Lower lobe of right lung (tissue), 2 donors: Measurements from ENCODE around the gene FBXW11. TPM values are rescaled to one million over a fixed set of nuclear protein-coding genes. Genes with fewer than 3 reads are reported as not detected.

ENCODE experiments used
- ATAC-seq, 2 donors: fragments of 200-7000 bp; cut with Tn5 transposase; one replicate each; pipeline ENCODE4 v1.9.1; 2020 to 2022; ENCODE audit warnings: mild to moderate bottlenecking in 2 of 2, moderate library complexity in 2 of 2
- DNase-seq: peaks from one replicate; pipeline ENCODE4 v3.0.0-alpha.2; 2020
- H3K27ac ChIP-seq: fragments of 200-600 bp; one replicate; pipeline ENCODE4 v1.8.0; 2022
- H3K27me3 ChIP-seq: fragments of 200-600 bp; one replicate; pipeline ENCODE4 v1.8.0; 2022; ENCODE audit warnings: low read depth
- H3K36me3 ChIP-seq: fragments of 200-600 bp; one replicate; pipeline ENCODE4 v1.8.0; 2022; ENCODE audit warnings: mild to moderate bottlenecking
- H3K4me1 ChIP-seq: fragments of 200-600 bp; one replicate; pipeline ENCODE4 v1.8.0; 2022
- H3K4me3 ChIP-seq: fragments of 200-600 bp; one replicate; pipeline ENCODE4 v1.8.0; 2022; ENCODE audit warnings: mild to moderate bottlenecking
- H3K9me3 ChIP-seq: fragments of 200-600 bp; one replicate; pipeline ENCODE4 v1.8.0; 2022
- intact Hi-C: fragments of 100-400 bp; cut with DNase I; formaldehyde crosslinking; loops from one replicate; pipeline ENCODE4 v1.11.0; 2022
- total RNA-seq: library from RNA; stranded (reverse); fragmentation: NEBNext Ultra II Directional; extraction: Animal tissue kit (Norgen Biotek cat#: 25700); gene quantifications from one replicate; pipeline ENCODE4 v1.2.1, GENCODE V29; 2021
- TF ChIP-seq, protein P1 (sequence below): fragments of 200-600 bp; IDR thresholded peaks from one replicate; pipeline ENCODE4 v1.8.0; 2022; ENCODE audit warnings: antibody characterized with exemption, mild to moderate bottlenecking
- donor health status: DM: no; HTN: yes; CAD: no; lungs with severe emphysema.

The FBXW11 gene
- total RNA-seq, 1 donor from 2014 or later = 52.8 TPM

DNA sequence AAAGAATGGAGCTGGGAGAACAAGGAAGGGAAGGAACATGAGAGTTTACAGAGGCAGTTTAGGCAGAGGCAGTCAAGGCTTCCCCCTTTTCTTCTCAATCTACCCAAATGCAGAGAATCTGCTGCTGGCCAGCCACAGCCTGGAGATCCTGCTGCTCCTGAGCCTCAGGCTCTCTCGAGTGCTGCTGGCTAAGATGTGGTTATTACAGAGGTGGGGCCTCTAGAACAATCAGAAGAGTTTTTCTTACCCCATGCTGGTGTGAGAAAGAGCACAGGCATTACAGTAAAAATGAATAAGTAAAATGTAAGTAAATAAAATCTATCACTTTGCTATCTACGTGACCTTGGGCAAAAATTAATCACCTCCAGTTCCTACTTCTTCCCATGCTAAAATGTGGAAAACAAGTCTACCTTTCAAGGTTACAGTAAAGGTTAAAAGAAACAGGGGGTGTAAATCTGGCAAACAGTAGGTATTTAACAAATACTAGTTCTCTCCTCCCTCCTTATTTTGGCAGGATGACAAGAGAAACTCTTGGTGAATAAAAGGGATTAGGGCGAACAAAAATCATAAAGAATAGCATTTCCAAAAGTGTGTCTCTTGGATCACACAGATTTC lies 31.1 kb downstream of the FBXW11 start:
- Histone ChIP-seq H3K27ac (no peak overlapping the region), H3K9me3 (peaks cover 15% of the 10 kb centered on the region), H3K36me3 (no peaks in the 10 kb centered on the region), H3K4me1 (peaks cover 14% of the 10 kb centered on the region), H3K4me3 (no peak overlapping the region), H3K27me3 (no peaks in the 10 kb centered on the region)
- TF ChIP-seq, protein P1, sequence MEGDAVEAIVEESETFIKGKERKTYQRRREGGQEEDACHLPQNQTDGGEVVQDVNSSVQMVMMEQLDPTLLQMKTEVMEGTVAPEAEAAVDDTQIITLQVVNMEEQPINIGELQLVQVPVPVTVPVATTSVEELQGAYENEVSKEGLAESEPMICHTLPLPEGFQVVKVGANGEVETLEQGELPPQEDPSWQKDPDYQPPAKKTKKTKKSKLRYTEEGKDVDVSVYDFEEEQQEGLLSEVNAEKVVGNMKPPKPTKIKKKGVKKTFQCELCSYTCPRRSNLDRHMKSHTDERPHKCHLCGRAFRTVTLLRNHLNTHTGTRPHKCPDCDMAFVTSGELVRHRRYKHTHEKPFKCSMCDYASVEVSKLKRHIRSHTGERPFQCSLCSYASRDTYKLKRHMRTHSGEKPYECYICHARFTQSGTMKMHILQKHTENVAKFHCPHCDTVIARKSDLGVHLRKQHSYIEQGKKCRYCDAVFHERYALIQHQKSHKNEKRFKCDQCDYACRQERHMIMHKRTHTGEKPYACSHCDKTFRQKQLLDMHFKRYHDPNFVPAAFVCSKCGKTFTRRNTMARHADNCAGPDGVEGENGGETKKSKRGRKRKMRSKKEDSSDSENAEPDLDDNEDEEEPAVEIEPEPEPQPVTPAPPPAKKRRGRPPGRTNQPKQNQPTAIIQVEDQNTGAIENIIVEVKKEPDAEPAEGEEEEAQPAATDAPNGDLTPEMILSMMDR = no peak
- intact Hi-C loops = no loop called here
- DNase-seq = no peak
- ATAC-seq = peak in 1 of 2 donors; percentile 64

DNA sequence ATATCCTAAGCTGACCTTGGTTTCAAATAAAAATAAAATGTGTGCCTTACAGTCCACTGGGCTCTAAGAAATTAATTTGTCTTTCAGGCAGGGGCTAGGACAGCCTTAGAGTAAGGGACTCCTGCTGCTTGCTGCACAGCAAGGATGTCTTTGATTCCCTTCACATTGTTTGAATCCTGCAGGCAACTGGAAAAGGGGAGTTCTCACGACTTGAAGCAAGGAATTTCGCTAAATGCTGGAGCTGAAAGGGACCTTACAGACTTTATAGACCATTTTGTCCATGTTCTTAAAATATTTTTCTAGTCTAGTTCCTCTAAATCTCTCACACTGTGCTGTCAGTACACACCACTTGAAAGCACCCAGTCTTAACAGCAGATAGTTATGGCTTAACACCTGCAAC lies 35.6 kb downstream of the FBXW11 start:
- Histone ChIP-seq H3K4me1 (peaks cover 17% of the 10 kb centered on the region), H3K4me3 (no peak overlapping the region), H3K9me3 (no peaks in the 10 kb centered on the region), H3K27me3 (no peaks in the 10 kb centered on the region), H3K36me3 (no peaks in the 10 kb centered on the region), H3K27ac (no peak overlapping the region)
- intact Hi-C loops = no loop called here
- TF ChIP-seq, protein P1 = no peak
- DNase-seq (no peak), ATAC-seq (no peak)

DNA sequence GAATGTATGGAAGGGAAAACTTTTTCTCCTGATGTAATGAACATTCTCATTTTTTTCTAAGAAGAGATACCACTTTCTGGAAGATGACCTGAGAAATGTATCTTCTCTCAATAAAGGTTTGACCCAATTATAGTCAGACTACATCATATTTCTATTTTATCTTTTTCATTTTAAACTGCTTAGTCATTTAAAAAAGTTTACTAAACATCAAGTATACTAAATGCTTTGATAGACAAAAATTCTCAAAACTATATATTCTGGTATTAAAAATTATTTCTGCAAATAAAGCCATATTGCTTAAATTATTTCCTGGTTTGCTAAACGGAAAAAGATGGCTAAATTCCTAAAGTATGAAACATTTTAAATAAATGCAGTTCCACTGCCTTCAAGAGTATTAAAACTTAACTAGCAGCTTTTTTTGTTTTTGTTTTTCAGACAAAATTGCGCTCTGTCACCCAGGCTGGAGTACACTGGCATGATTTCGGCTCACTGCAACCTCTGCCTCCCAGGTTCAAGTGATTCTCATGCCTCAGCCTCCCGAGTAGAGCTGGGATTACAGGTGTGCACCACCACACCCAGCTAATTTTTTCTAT lies 37.1 kb downstream of the FBXW11 start:
- H3K36me3 ChIP-seq = no peaks in the 10 kb centered on the region
- ATAC-seq (no peak), DNase-seq (no peak)
- no peaks in the 10 kb centered on the region for H3K27me3 ChIP-seq
- no peak overlapping the region for H3K4me3 ChIP-seq
- H3K27ac ChIP-seq = no peak overlapping the region
- TF ChIP-seq, protein P1 = no peak
- intact Hi-C loops = no loop called here
- H3K4me1 ChIP-seq = peaks cover 11% of the 10 kb centered on the region
- H3K9me3 ChIP-seq = no peaks in the 10 kb centered on the region

DNA sequence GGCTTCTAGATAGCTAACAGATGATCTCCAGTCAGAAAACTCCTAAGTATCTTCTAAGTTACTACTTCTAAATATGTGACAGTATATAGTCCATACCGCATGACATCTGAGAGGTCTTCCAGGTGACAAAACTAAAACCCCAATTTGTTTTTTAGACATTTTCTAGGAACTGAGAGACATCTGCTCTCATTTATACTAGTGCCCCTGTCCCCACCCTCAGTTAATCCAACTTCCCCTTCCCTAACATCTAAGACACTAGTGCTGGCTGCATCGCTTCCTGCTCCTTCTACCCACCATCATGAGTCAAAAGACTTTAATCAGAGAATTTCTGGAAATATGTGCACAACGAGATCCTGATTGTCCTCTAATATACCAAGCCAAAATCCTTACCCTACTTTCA lies 37.9 kb downstream of the FBXW11 start:
- H3K36me3 ChIP-seq = no peaks in the 10 kb centered on the region
- no peaks in the 10 kb centered on the region for H3K27me3 ChIP-seq
- peaks cover 18% of the 10 kb centered on the region for H3K4me1 ChIP-seq
- ATAC-seq (no peak), DNase-seq (no peak)
- no peaks in the 10 kb centered on the region for H3K9me3 ChIP-seq
- H3K27ac ChIP-seq = no peak overlapping the region
- intact Hi-C loops = no loop called here
- TF ChIP-seq, protein P1 = no peak
- H3K4me3 ChIP-seq = no peak overlapping the region

DNA sequence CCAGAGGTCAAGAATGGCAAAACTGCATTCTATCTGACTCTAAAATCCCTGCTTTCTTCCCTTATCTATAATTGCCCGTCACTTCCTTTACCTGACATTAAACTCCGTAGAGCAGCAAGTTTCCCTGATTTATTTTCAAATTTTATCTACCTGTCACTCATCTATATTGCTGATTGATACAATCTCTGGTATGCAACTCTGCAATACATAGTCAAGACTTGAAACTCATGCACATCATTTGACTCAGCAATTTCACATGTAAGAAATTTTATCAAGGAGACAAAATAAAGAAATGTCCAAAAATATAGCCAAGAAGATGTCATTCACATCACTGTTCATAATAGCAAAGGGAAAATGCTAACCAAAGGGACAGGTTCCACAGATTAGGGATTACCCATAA lies 39.5 kb downstream of the FBXW11 start:
- no peak for DNase-seq
- Histone ChIP-seq H3K36me3 (no peaks in the 10 kb centered on the region), H3K4me1 (peaks cover 34% of the 10 kb centered on the region), H3K9me3 (no peaks in the 10 kb centered on the region), H3K27me3 (no peaks in the 10 kb centered on the region), H3K27ac (no peak overlapping the region), H3K4me3 (no peak overlapping the region)
- intact Hi-C loops = no loop called here
- TF ChIP-seq, protein P1 = no peak
- ATAC-seq = no peak
